GM12878 (cell line): ENCODE data around the gene SLC25A26. TPM values are rescaled to one million over a fixed set of nuclear protein-coding genes. Genes with fewer than 3 reads are reported as not detected.

Experiments
- ATAC-seq: fragments of 200-7000 bp; cut with Tn5 transposase; 3 replicates; pipeline ENCODE4 v1.9.1; 2020; ENCODE audit warnings: mild to moderate bottlenecking, moderate library complexity
- BruUV-seq: library from RNA; stranded (reverse); fragments of 400-500 nt; replicated peaks from 2 replicates; lab custom pipeline; 2021; lab: Mats Ljungman, UMichigan
- CTCF ChIA-PET: fragments of 300-600 bp; sonication (Branson Sonifier 250); formaldehyde crosslinking; extraction: SDS; loops from one replicate; lab custom pipeline; 2021; ENCODE audit warnings: inconsistent platforms; lab: Yijun Ruan, JAX
- POLR2A ChIA-PET: fragments of 350-600 bp; formaldehyde crosslinking; extraction: SDS; loops from one replicate; lab custom pipeline; 2021; ENCODE audit warnings: inconsistent platforms; lab: Charles Lee
- RAD21 ChIA-PET: fragments of 300-600 bp; sonication (Branson Sonifier 250); formaldehyde crosslinking; loops from one replicate; lab custom pipeline; 2023; ENCODE audit warnings: antibody characterized with exemption; ENCODE audit not compliant: unreplicated experiment; lab: Charles Lee
- SMC1A ChIA-PET: fragments of 300-600 bp; sonication (Branson Sonifier 250); formaldehyde crosslinking; loops from one replicate; lab custom pipeline; 2023; ENCODE audit not compliant: unreplicated experiment, uncharacterized antibody; lab: Charles Lee
- DNase-seq: peaks from one replicate; pipeline ENCODE4 v3.0.0-alpha.2; 2011; ENCODE audit warnings: low read depth, low spot score
- FAIRE-seq: peaks from 3 replicates; lab custom pipeline; 2011; peaks lifted over from hg19 to GRCh38; lab: Jason Lieb, UNC
- H2AFZ ChIP-seq: 2 replicates; pipeline ENCODE4 v1.6.0; 2011; ENCODE audit warnings: low read depth, low read length, control low read depth; ENCODE audit not compliant: control insufficient read depth
- H3K27ac ChIP-seq: 2 replicates; pipeline ENCODE4 v1.5.1; 2011; ENCODE audit warnings: control low read depth; ENCODE audit not compliant: control insufficient read depth, insufficient read depth
- H3K27me3 ChIP-seq, 2 experiments: replicated peaks in 1 of 2; 2 replicates each; pipeline versions ENCODE4 v1.6.0 to v1.6.1; 2011; ENCODE audit warnings: low read length in 1 of 2; ENCODE audit not compliant: control insufficient read depth in 2 of 2, insufficient read depth in 2 of 2
- H3K36me3 ChIP-seq, 2 experiments: 2 replicates each; pipeline ENCODE4 v1.5.1; 2011; ENCODE audit warnings: low read length in 1 of 2; ENCODE audit not compliant: control insufficient read depth in 2 of 2, insufficient read depth in 2 of 2
- H3K4me1 ChIP-seq: 2 replicates; pipeline ENCODE4 v1.6.1; 2011; ENCODE audit warnings: mild to moderate bottlenecking, low read length, moderate library complexity, mixed read lengths; ENCODE audit not compliant: control insufficient read depth, insufficient read depth
- H3K4me2 ChIP-seq: 2 replicates; pipeline ENCODE4 v1.6.0; 2011; ENCODE audit warnings: control low read depth; ENCODE audit not compliant: control insufficient read depth, insufficient read depth
- H3K4me3 ChIP-seq: fragments of 200-600 bp; sonication (generic); 2 replicates; pipeline ENCODE4 v1.5.1; 2016
- H3K79me2 ChIP-seq: 2 replicates; pipeline ENCODE4 v1.6.0; 2011; ENCODE audit warnings: low read length; ENCODE audit not compliant: control insufficient read depth, insufficient read depth
- H3K9ac ChIP-seq: 2 replicates; pipeline ENCODE4 v1.8.0; 2011; ENCODE audit warnings: low read length, control low read depth, mixed read lengths; ENCODE audit not compliant: control insufficient read depth, insufficient read depth
- H3K9me3 ChIP-seq: replicated peaks from 3 replicates; pipeline ENCODE4 v1.5.1; 2011; ENCODE audit warnings: mild to moderate bottlenecking, low read length; ENCODE audit not compliant: control insufficient read depth, insufficient read depth
- H4K20me1 ChIP-seq: 2 replicates; pipeline ENCODE4 v1.6.0; 2011; ENCODE audit not compliant: control insufficient read depth, insufficient read depth
- CEBPB ChIP-seq, 2 experiments: fragments of 150-350 bp in 1 of 2; IDR thresholded peaks; 2 replicates each; pipeline ENCODE4 v1.6.1; 2012 to 2014; ENCODE audit warnings: low read depth in 2 of 2, low read length in 2 of 2, borderline replicate concordance in 1 of 2, inconsistent platforms in 1 of 2
- HDAC2 ChIP-seq: fragments of 200-600 bp; sonication (generic); IDR thresholded peaks from 2 replicates; pipeline ENCODE4 v1.6.1; 2017
- IRF4 ChIP-seq: IDR thresholded peaks from 2 replicates; pipeline ENCODE4 v1.6.1; 2011; ENCODE audit warnings: low read depth, low read length
- POLR2A ChIP-seq: IDR thresholded peaks from 2 replicates; pipeline ENCODE4 v1.6.1; 2011; ENCODE audit warnings: low read depth, mild to moderate bottlenecking, low read length
- POLR2AphosphoS2 ChIP-seq: IDR thresholded peaks from 2 replicates; pipeline ENCODE4 v1.6.1; 2011; ENCODE audit warnings: low read depth, mild to moderate bottlenecking, low read length, improper control_type of control experiment, moderate library complexity
- RAD21 ChIP-seq: IDR thresholded peaks from 2 replicates; pipeline ENCODE4 v1.6.1; 2011; ENCODE audit warnings: mild to moderate bottlenecking, low read depth, low read length, moderate library complexity; ENCODE audit not compliant: insufficient read depth
- RCOR1 ChIP-seq: conservative IDR thresholded peaks from 2 replicates; pipeline ENCODE4 v1.6.1; 2012; ENCODE audit warnings: low read depth, low read length, improper control_type of control experiment
- SMC3 ChIP-seq: IDR thresholded peaks from 2 replicates; pipeline ENCODE4 v1.6.1; 2011; ENCODE audit warnings: low read length, improper control_type of control experiment, borderline replicate concordance
- TARDBP ChIP-seq: IDR thresholded peaks from 2 replicates; pipeline ENCODE4 v1.6.1; 2016; ENCODE audit warnings: borderline replicate concordance
- TCF3 ChIP-seq: IDR thresholded peaks from 2 replicates; pipeline ENCODE4 v1.6.1; 2012; ENCODE audit warnings: low read depth, mild to moderate bottlenecking, low read length, borderline replicate concordance; ENCODE audit not compliant: insufficient read depth
- WGBS: methylation state at CpG from one replicate; pipeline ENCODE4 v1.1.6; 2016; ENCODE audit warnings: low lambda C conversion rate; ENCODE audit not compliant: insufficient replicate concordance, insufficient coverage; ENCODE audit errors: missing lambda C conversion rate; 5-methylcytosine and 5-hydroxymethylcytosine counted together
- in situ Hi-C: fragments of 300-500 bp; cut with MboI; formaldehyde crosslinking; loops from 9 replicates; pipeline ENCODE4 v1.14.3; 2018; ENCODE audit warnings: mixed read lengths
- intact Hi-C: fragments of 100-400 bp; cut with micrococcal nuclease; formaldehyde crosslinking; loops from one replicate; pipeline ENCODE4 v1.14.2; 2022; ENCODE audit not compliant: unreplicated experiment
- polyA plus RNA-seq, 11 experiments: library from polyadenylated mRNA; depleted of rRNA in 4 of 11; unstranded in 6 of 11; stranded (reverse) in 5 of 11; fragments of >200 nt; fragmentation: Nextera tagmentation in 4 of 11; fragmentation: Illumina TruSeq in 1 of 11; extraction: Ambion mirVana in 4 of 11; extraction: Trizol in 1 of 11; gene quantifications; 1 replicate in 1 of 11; 2 replicates in 10 of 11; pipeline versions ENCODE4 v1.2.1 to v1.2.3, GENCODE V29; 2011 to 2016; ENCODE audit warnings: inconsistent platforms in 2 of 11, missing spikeins in 2 of 11, low read depth in 1 of 11
- total RNA-seq, 4 experiments: library from RNA; depleted of rRNA in 3 of 4; stranded (reverse); fragments of >200 nt in 3 of 4; fragmentation: Illumina TruSeq in 1 of 4; extraction: Trizol in 1 of 4; gene quantifications; 2 replicates each; pipeline versions ENCODE4 v1.2.1 to v1.2.3, GENCODE V29; 2013 to 2021
- TF ChIP-seq, protein P1 (sequence below): IDR thresholded peaks from 2 replicates; pipeline ENCODE4 v1.6.1; 2011; ENCODE audit warnings: borderline replicate concordance, low read depth, mild to moderate bottlenecking, moderate library complexity, mixed read lengths, low read length; ENCODE audit not compliant: insufficient read depth; ENCODE audit errors: extremely low read length
- TF ChIP-seq, protein P2 (sequence below): fragments of 450-650 bp; IDR thresholded peaks from 2 replicates; pipeline ENCODE4 v1.6.1; 2018; ENCODE audit warnings: mild to moderate bottlenecking, low read depth, moderate library complexity; ENCODE audit not compliant: partially characterized antibody
- TF ChIP-seq, protein P3 (sequence below): fragments of 450-650 bp; IDR thresholded peaks from 2 replicates; pipeline ENCODE4 v1.6.1; 2016; ENCODE audit warnings: mild to moderate bottlenecking, moderate library complexity, borderline replicate concordance

Gene SLC25A26
- total and polyA plus RNA-seq, 10 of the 15 experiments (the other 5 are each of a cell fraction or from before 2014, with no cell fraction given), result 14.6 to 49.7 (median 24.9) TPM

DNA sequence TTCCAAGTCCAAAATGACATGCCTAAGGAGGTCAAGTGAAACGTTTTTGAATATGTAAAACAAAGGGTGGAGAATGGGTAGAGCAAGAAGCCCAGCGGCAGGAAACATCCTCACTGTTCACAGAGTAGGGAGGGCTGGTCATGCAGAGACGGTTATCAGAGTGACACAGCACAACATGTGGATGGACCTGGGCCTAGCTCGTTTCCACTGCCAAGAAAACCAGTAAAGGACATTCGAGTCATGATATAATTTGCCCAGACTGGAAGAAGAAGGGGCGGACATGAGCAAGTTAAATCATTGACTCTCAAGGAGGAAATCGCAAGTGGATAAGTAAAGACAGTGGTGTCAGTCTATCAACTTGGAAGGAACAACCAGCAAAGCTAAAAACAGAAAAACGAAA is 190.7 kb downstream of the SLC25A26 start (continued):
- TF ChIP-seq, protein P1, sequence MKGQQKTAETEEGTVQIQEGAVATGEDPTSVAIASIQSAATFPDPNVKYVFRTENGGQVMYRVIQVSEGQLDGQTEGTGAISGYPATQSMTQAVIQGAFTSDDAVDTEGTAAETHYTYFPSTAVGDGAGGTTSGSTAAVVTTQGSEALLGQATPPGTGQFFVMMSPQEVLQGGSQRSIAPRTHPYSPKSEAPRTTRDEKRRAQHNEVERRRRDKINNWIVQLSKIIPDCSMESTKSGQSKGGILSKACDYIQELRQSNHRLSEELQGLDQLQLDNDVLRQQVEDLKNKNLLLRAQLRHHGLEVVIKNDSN, result no peak
- TF ChIP-seq IRF4 (no peak), CEBPB (IDR thresholded peaks at IDR 0.05; ENCODE audit: borderline replicate concordance in 1 of 2, low read depth in 2 of 2, low read length in 2 of 2) (no peak)
- TF ChIP-seq, protein P2, sequence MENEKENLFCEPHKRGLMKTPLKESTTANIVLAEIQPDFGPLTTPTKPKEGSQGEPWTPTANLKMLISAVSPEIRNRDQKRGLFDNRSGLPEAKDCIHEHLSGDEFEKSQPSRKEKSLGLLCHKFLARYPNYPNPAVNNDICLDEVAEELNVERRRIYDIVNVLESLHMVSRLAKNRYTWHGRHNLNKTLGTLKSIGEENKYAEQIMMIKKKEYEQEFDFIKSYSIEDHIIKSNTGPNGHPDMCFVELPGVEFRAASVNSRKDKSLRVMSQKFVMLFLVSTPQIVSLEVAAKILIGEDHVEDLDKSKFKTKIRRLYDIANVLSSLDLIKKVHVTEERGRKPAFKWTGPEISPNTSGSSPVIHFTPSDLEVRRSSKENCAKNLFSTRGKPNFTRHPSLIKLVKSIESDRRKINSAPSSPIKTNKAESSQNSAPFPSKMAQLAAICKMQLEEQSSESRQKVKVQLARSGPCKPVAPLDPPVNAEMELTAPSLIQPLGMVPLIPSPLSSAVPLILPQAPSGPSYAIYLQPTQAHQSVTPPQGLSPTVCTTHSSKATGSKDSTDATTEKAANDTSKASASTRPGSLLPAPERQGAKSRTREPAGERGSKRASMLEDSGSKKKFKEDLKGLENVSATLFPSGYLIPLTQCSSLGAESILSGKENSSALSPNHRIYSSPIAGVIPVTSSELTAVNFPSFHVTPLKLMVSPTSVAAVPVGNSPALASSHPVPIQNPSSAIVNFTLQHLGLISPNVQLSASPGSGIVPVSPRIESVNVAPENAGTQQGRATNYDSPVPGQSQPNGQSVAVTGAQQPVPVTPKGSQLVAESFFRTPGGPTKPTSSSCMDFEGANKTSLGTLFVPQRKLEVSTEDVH, result no peak
- TF ChIP-seq, all 136 proteins: peak for 0

DNA sequence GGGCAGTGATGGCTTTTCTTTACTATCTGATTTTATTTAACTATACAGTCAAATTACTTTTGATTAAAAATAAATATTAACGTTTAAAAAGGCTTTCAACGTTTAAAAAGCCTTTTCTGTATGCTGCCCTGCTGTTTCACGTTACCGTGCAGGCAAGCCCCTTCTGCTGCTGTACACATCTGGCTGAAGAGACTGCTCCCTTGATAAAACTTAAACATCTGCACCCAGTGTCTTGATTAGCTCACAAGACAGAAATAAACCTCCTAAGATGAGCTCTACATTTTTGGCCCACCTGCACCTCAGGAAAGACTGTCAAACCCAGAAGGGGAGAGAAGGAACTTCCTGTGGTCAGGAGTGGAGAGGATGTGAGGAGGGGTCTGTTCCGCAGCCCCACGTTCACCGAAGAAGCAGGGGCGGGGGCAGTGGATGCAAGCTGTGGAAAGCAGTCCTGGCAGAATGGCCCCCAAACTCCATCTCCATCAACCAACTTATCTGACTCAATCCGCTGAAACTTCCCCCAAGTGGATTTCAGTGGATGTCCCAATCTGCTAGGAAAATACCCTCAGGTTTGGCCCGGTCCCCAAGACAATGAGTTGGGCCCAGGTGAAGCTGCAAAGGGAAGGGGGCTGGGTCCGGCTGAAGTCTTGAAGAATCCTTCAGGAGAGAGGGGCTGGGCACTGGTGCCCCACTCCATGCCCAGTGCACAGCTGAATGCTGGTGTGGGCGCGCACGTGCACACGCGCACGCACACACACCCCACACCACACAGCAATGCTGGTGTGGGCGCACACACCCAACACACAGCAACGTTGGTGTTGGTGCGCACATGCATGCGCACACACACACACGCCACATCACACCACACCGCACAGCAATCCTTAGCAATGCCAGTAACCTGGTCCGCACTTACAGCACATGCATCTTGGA is 191.4 kb downstream of the SLC25A26 start:
- Histone ChIP-seq H3K79me2 (no peaks in the 10 kb centered on the region), H4K20me1 (no peaks in the 10 kb centered on the region; the same call in 1 of the 2 replicates), H3K9me3 (no peaks in the 10 kb centered on the region), H3K27me3 (no peaks in the 10 kb centered on the region), H3K4me1 (no peaks in the 10 kb centered on the region), H3K27ac (no peak overlapping the region), H2AFZ (no peak overlapping the region), H3K36me3 (no peaks in the 10 kb centered on the region; a peak in 3 of 4 replicates), H3K4me3 (no peak overlapping the region), H3K9ac (no peak overlapping the region), H3K4me2 (no peak overlapping the region)
- in situ Hi-C loops, result no loop called here
- intact Hi-C loops, result no loop called here
- ChIA-PET SMC1A (interaction anchor here (1.5 to 1.9 kb wide), 3 partner anchors 26 to 134 kb away, joined by 3 to 6 read pairs (median 5); no protein-coding TSS in a partner anchor), RAD21 (interaction anchor here (1.0 kb wide), 1 partner anchor 41 kb away, joined by 3 read pairs; no protein-coding TSS in a partner anchor), POLR2A (interaction anchor here (0.6 kb wide), 1 partner anchor 420 kb away, joined by 4 read pairs; no protein-coding TSS in a partner anchor), CTCF (interaction anchor here (1.2 to 10.7 kb wide), 2 partner anchors 16 to 407 kb away, joined by 4 to 149 read pairs; no protein-coding TSS in a partner anchor)
- DNase-seq (no peak), FAIRE-seq (no peak), ATAC-seq (no peak)
- 80% methylated on average over 23 of the region's 24 CpGs for WGBS
- BruUV-seq, result no TSS peak
- TF ChIP-seq RAD21 (no peak), TCF3 (0 out of 2 replicates have a peak, but pooled peaks have one; percentile 30), POLR2AphosphoS2 (no peak), HDAC2 (no peak), IRF4 (no peak), RCOR1 (no peak), SMC3 (no peak), TARDBP (no peak), POLR2A (no peak)
- TF ChIP-seq, protein P3, sequence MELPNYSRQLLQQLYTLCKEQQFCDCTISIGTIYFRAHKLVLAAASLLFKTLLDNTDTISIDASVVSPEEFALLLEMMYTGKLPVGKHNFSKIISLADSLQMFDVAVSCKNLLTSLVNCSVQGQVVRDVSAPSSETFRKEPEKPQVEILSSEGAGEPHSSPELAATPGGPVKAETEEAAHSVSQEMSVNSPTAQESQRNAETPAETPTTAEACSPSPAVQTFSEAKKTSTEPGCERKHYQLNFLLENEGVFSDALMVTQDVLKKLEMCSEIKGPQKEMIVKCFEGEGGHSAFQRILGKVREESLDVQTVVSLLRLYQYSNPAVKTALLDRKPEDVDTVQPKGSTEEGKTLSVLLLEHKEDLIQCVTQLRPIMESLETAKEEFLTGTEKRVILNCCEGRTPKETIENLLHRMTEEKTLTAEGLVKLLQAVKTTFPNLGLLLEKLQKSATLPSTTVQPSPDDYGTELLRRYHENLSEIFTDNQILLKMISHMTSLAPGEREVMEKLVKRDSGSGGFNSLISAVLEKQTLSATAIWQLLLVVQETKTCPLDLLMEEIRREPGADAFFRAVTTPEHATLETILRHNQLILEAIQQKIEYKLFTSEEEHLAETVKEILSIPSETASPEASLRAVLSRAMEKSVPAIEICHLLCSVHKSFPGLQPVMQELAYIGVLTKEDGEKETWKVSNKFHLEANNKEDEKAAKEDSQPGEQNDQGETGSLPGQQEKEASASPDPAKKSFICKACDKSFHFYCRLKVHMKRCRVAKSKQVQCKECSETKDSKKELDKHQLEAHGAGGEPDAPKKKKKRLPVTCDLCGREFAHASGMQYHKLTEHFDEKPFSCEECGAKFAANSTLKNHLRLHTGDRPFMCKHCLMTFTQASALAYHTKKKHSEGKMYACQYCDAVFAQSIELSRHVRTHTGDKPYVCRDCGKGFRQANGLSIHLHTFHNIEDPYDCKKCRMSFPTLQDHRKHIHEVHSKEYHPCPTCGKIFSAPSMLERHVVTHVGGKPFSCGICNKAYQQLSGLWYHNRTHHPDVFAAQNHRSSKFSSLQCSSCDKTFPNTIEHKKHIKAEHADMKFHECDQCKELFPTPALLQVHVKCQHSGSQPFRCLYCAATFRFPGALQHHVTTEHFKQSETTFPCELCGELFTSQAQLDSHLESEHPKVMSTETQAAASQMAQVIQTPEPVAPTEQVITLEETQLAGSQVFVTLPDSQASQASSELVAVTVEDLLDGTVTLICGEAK, result no peak
